ENCODE results near the gene IL24.

GRCh38 chr1:206915030-206915735 is 17.9 kb downstream of the IL24 start:
- TF ChIP-seq CTCF (IDR thresholded peaks at IDR 0.05) (no peak), POLR2A (IDR thresholded peaks at IDR 0.05) (no peak)

Data from upper lobe of left lung (tissue), 4 donors.